GM23338 (cell line): ENCODE results near the gene TTC28.

Experiments used
- CREB1 ChIP-seq: fragments of 250-450 bp; sonication (Bioruptor Pico); IDR thresholded peaks from 2 replicates; pipeline ENCODE4 v1.5.0; 2020; ENCODE audit warnings: low read depth, mild to moderate bottlenecking, moderate library complexity
- EZH2 ChIP-seq: fragments of 200-600 bp; sonication (generic); IDR thresholded peaks from one replicate; pipeline ENCODE4 v1.8.0; 2017; ENCODE audit warnings: antibody characterized with exemption, mild to moderate bottlenecking, low read depth; ENCODE audit not compliant: unreplicated experiment
- JUNB ChIP-seq: IDR thresholded peaks from one replicate; pipeline ENCODE4 v1.6.1; 2016; ENCODE audit warnings: antibody characterized with exemption; ENCODE audit not compliant: unreplicated experiment
- POLR2AphosphoS5 ChIP-seq: IDR thresholded peaks from 2 replicates; pipeline ENCODE4 v1.6.1; 2016; ENCODE audit warnings: antibody characterized with exemption, low read depth
- TF ChIP-seq, protein P1 (sequence below), 2 experiments: fragments of 200-600 bp in 1 of 2; sonication (generic) in 1 of 2; conservative IDR thresholded peaks; 2 replicates each; pipeline versions ENCODE4 v1.5.1 to v1.6.1; 2016 to 2017; ENCODE audit warnings: antibody characterized with exemption in 2 of 2, low read depth in 2 of 2, mild to moderate bottlenecking in 2 of 2, moderate library complexity in 1 of 2
- TF ChIP-seq, protein P2 (sequence below): IDR thresholded peaks from one replicate; pipeline ENCODE4 v1.6.1; 2018; ENCODE audit warnings: antibody characterized with exemption; ENCODE audit not compliant: unreplicated experiment

DNA sequence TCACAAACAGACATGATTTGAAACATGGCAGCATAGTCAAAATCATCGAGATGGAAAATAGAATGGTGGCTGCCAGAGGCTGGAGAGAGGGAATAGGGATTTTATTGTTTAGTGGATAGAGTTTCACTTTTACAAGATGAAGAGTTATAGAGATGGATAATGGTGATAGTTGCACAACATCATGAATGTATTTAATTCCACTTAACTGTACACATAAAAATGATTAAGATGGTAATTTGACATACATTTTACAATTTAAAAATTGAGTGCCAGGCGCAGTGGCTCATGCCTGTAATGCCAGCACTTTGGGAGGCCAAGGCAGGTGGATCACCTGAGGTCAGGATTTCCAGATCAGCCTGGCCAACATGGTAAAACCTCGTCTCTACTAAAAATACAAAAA, 21.2 kb downstream of the TTC28 start:
- TF ChIP-seq, protein P1, sequence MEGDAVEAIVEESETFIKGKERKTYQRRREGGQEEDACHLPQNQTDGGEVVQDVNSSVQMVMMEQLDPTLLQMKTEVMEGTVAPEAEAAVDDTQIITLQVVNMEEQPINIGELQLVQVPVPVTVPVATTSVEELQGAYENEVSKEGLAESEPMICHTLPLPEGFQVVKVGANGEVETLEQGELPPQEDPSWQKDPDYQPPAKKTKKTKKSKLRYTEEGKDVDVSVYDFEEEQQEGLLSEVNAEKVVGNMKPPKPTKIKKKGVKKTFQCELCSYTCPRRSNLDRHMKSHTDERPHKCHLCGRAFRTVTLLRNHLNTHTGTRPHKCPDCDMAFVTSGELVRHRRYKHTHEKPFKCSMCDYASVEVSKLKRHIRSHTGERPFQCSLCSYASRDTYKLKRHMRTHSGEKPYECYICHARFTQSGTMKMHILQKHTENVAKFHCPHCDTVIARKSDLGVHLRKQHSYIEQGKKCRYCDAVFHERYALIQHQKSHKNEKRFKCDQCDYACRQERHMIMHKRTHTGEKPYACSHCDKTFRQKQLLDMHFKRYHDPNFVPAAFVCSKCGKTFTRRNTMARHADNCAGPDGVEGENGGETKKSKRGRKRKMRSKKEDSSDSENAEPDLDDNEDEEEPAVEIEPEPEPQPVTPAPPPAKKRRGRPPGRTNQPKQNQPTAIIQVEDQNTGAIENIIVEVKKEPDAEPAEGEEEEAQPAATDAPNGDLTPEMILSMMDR (conservative IDR thresholded peaks at IDR 0.05; ENCODE audit: low read depth in 2 of 2), result no peak
- TF ChIP-seq, protein P2, sequence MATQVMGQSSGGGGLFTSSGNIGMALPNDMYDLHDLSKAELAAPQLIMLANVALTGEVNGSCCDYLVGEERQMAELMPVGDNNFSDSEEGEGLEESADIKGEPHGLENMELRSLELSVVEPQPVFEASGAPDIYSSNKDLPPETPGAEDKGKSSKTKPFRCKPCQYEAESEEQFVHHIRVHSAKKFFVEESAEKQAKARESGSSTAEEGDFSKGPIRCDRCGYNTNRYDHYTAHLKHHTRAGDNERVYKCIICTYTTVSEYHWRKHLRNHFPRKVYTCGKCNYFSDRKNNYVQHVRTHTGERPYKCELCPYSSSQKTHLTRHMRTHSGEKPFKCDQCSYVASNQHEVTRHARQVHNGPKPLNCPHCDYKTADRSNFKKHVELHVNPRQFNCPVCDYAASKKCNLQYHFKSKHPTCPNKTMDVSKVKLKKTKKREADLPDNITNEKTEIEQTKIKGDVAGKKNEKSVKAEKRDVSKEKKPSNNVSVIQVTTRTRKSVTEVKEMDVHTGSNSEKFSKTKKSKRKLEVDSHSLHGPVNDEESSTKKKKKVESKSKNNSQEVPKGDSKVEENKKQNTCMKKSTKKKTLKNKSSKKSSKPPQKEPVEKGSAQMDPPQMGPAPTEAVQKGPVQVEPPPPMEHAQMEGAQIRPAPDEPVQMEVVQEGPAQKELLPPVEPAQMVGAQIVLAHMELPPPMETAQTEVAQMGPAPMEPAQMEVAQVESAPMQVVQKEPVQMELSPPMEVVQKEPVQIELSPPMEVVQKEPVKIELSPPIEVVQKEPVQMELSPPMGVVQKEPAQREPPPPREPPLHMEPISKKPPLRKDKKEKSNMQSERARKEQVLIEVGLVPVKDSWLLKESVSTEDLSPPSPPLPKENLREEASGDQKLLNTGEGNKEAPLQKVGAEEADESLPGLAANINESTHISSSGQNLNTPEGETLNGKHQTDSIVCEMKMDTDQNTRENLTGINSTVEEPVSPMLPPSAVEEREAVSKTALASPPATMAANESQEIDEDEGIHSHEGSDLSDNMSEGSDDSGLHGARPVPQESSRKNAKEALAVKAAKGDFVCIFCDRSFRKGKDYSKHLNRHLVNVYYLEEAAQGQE, result no peak
- no peak for TF ChIP-seq CREB1 (CRISPR knock-in tag)
- TF ChIP-seq POLR2AphosphoS5, result no peak
- no peak for TF ChIP-seq EZH2
- no peak for TF ChIP-seq JUNB
